SIG-M5 treated with dmso at 0.1 percent for 504 hours (cell line): ENCODE measurements around the gene TOGARAM2.
"Not testable (repeated sequence)": the region's sequence is repeated elsewhere in the genome, so short reads cannot be mapped to it uniquely, and the experiment has no call there.

Source experiments
- DNase-seq: peaks from one replicate; lab custom pipeline; 2025; ENCODE audit not compliant: unreplicated experiment; lab: John Stamatoyannopoulos, UW

The TOGARAM2 gene

GRCh38 chr2:28976584-28976983, 4.5 kb upstream of the TOGARAM2 start:
- no peak for DNase-seq

GRCh38 chr2:28977176-28977875, 3.8 kb upstream of the TOGARAM2 start:
- no peak for DNase-seq

- not testable (repeated sequence) for DNase-seq
Measured at GRCh38 chr2:28978001-28978400, 3.1 kb upstream of the TOGARAM2 start.

- no peak for DNase-seq
Measured at GRCh38 chr2:28978606-28979005, 2.5 kb upstream of the TOGARAM2 start.

- no peak for DNase-seq
Measured at GRCh38 chr2:28979041-28979440, 2.1 kb upstream of the TOGARAM2 start.

- DNase-seq: no peak
Measured at GRCh38 chr2:28979576-28980366, 1.3 kb upstream of the TOGARAM2 start.

- DNase-seq: no peak
Measured at GRCh38 chr2:28980368-28981015, 606 bp upstream of the TOGARAM2 start.

- no peak for DNase-seq
Measured at GRCh38 chr2:28981620-28982376, 700 bp downstream of the TOGARAM2 start.

- DNase-seq: no peak
Measured at GRCh38 chr2:28982381-28982950, 1.4 kb downstream of the TOGARAM2 start.

GRCh38 chr2:28986429-28986828, 5.3 kb downstream of the TOGARAM2 start:
- DNase-seq: no peak

- no peak for DNase-seq
Measured at GRCh38 chr2:28989973-28990372, 8.9 kb downstream of the TOGARAM2 start.

- no peak for DNase-seq
Measured at GRCh38 chr2:28990445-28990844, 9.3 kb downstream of the TOGARAM2 start.

- DNase-seq: no peak
Measured at GRCh38 chr2:28991021-28991420, 9.9 kb downstream of the TOGARAM2 start.

GRCh38 chr2:28991460-28991859, 10.4 kb downstream of the TOGARAM2 start:
- DNase-seq: no peak

GRCh38 chr2:28993206-28993960, 12.3 kb downstream of the TOGARAM2 start:
- DNase-seq: peak; percentile 3

- DNase-seq: no peak
Measured at GRCh38 chr2:28994074-28994473, 13.0 kb downstream of the TOGARAM2 start.

- DNase-seq: no peak
Measured at GRCh38 chr2:28994679-28995078, 13.6 kb downstream of the TOGARAM2 start.

- no peak for DNase-seq
Measured at GRCh38 chr2:28995765-28996750, 15.0 kb downstream of the TOGARAM2 start.

- DNase-seq: no peak
Measured at GRCh38 chr2:28997237-28997846, 16.2 kb downstream of the TOGARAM2 start.
